Hematopoietic multipotent progenitor cell treated with erythropoietin and hydrocortisone succinate and interleukin-3 and kit ligand, for 6 days (in vitro differentiated cells): ENCODE measurements around the gene HSD11B1.
"Not testable (repeated sequence)": the region's sequence is repeated elsewhere in the genome, so short reads cannot be mapped to it uniquely, and the experiment has no call there.

Experiments
- DNase-seq: peaks from one replicate; pipeline ENCODE4 v3.0.0-alpha.2; 2015

Gene HSD11B1

GRCh38 chr1:209692296-209692695, 12.3 kb upstream of the HSD11B1 start:
- DNase-seq = no peak

GRCh38 chr1:209692745-209693504, 11.7 kb upstream of the HSD11B1 start:
- DNase-seq = peak; percentile 88

GRCh38 chr1:209696673-209697072, 8.0 kb upstream of the HSD11B1 start:
- no peak for DNase-seq

- DNase-seq = no peak
Observed at GRCh38 chr1:209697126-209697525, 7.5 kb upstream of the HSD11B1 start.

GRCh38 chr1:209700686-209701085, 4.0 kb upstream of the HSD11B1 start:
- DNase-seq = not testable (repeated sequence)

- no peak for DNase-seq
Observed at GRCh38 chr1:209702832-209703231, 1.8 kb upstream of the HSD11B1 start.

GRCh38 chr1:209703834-209704504, 677 bp upstream of the HSD11B1 start:
- no peak for DNase-seq

- DNase-seq = no peak
Observed at GRCh38 chr1:209705033-209705598, 470 bp downstream of the HSD11B1 start.

- no peak for DNase-seq
Observed at GRCh38 chr1:209706622-209707021, 2.0 kb downstream of the HSD11B1 start.

- DNase-seq = peak; percentile 31
Observed at GRCh38 chr1:209707308-209707707, 2.7 kb downstream of the HSD11B1 start.

- DNase-seq = no peak
Observed at GRCh38 chr1:209708297-209708696, 3.7 kb downstream of the HSD11B1 start.

- DNase-seq = no peak
Observed at GRCh38 chr1:209710093-209710492, 5.4 kb downstream of the HSD11B1 start.

- no peak for DNase-seq
Observed at GRCh38 chr1:209710847-209711246, 6.2 kb downstream of the HSD11B1 start.

- DNase-seq = no peak
Observed at GRCh38 chr1:209714338-209714737, 9.7 kb downstream of the HSD11B1 start.

GRCh38 chr1:209715314-209715713, 10.7 kb downstream of the HSD11B1 start:
- DNase-seq = no peak

- DNase-seq = no peak
Observed at GRCh38 chr1:209717818-209718217, 13.2 kb downstream of the HSD11B1 start.

GRCh38 chr1:209720326-209720725, 15.7 kb downstream of the HSD11B1 start:
- no peak for DNase-seq

- no peak for DNase-seq
Observed at GRCh38 chr1:209720826-209721225, 16.2 kb downstream of the HSD11B1 start.

- DNase-seq = no peak
Observed at GRCh38 chr1:209721323-209721722, 16.7 kb downstream of the HSD11B1 start.

GRCh38 chr1:209723265-209723664, 18.6 kb downstream of the HSD11B1 start:
- DNase-seq = no peak

- DNase-seq = no peak
Observed at GRCh38 chr1:209723756-209724693, 19.4 kb downstream of the HSD11B1 start.

- DNase-seq = no peak
Observed at GRCh38 chr1:209727286-209727685, 22.6 kb downstream of the HSD11B1 start.

- peak; percentile 82 for DNase-seq
Observed at GRCh38 chr1:209727785-209728184, 23.1 kb downstream of the HSD11B1 start.
